Smooth muscle cell (in vitro differentiated cells): ENCODE results near the gene ERBB4. TPM values are rescaled to one million over a fixed set of nuclear protein-coding genes. Genes with fewer than 3 reads are reported as not detected.

ENCODE experiments used
- DNase-seq: peaks from one replicate; lab custom pipeline; 2025; ENCODE audit not compliant: unreplicated experiment; lab: John Stamatoyannopoulos, UW
- H2AFZ ChIP-seq: fragments of 200-600 bp; sonication (generic); 2 replicates; pipeline ENCODE4 v1.6.0; 2016; ENCODE audit warnings: antibody characterized with exemption, low read depth, mild to moderate bottlenecking
- H3F3A ChIP-seq: fragments of 200-600 bp; sonication (generic); 2 replicates; pipeline ENCODE4 v1.6.0; 2017; ENCODE audit warnings: antibody characterized with exemption, low read depth
- H3K27ac ChIP-seq: fragments of 200-600 bp; sonication (generic); 2 replicates; pipeline ENCODE4 v1.5.1; 2016; ENCODE audit warnings: low read depth, mild to moderate bottlenecking
- H3K27me3 ChIP-seq: fragments of 200-600 bp; sonication (generic); 2 replicates; pipeline ENCODE4 v1.6.1; 2016; ENCODE audit warnings: low read depth, mild to moderate bottlenecking
- H3K36me3 ChIP-seq: fragments of 200-600 bp; sonication (generic); 2 replicates; pipeline ENCODE4 v1.5.1; 2016; ENCODE audit warnings: low read depth
- H3K4me1 ChIP-seq: fragments of 200-600 bp; sonication (generic); 2 replicates; pipeline ENCODE4 v1.5.1; 2016; ENCODE audit warnings: low read depth
- H3K4me2 ChIP-seq: fragments of 200-600 bp; sonication (generic); 2 replicates; pipeline ENCODE4 v1.6.0; 2016; ENCODE audit warnings: mild to moderate bottlenecking
- H3K4me3 ChIP-seq: fragments of 200-600 bp; sonication (generic); 2 replicates; pipeline ENCODE4 v1.5.1; 2016; ENCODE audit warnings: mild to moderate bottlenecking
- H3K79me2 ChIP-seq: fragments of 200-600 bp; sonication (generic); 2 replicates; pipeline ENCODE4 v1.6.0; 2016; ENCODE audit warnings: low read depth, mild to moderate bottlenecking
- H3K9ac ChIP-seq: fragments of 200-600 bp; sonication (generic); 2 replicates; pipeline ENCODE4 v1.6.0; 2016; ENCODE audit warnings: low read depth
- H3K9me3 ChIP-seq: fragments of 200-600 bp; sonication (generic); replicated peaks from 2 replicates; pipeline ENCODE4 v1.5.1; 2016; ENCODE audit warnings: low read depth
- H4K20me1 ChIP-seq: fragments of 200-600 bp; sonication (generic); 2 replicates; pipeline ENCODE4 v1.6.0; 2016; ENCODE audit warnings: low read depth
- CTCF ChIP-seq: fragments of 200-600 bp; sonication (generic); IDR thresholded peaks from 2 replicates; pipeline ENCODE4 v1.5.1; 2017; ENCODE audit warnings: borderline replicate concordance, mild to moderate bottlenecking, antibody characterized with exemption; ENCODE audit not compliant: insufficient read depth, poor library complexity, severe bottlenecking
- WGBS: methylation state at CpG from one replicate; pipeline ENCODE4 v1.1.7; 2016; ENCODE audit warnings: low lambda C conversion rate; 5-methylcytosine and 5-hydroxymethylcytosine counted together
- polyA plus RNA-seq: library from polyadenylated mRNA; unstranded; fragments of >200 nt; fragmentation: Nextera tagmentation; extraction: Ambion mirVana; gene quantifications from 2 replicates; pipeline ENCODE4 v1.2.1, GENCODE V29; 2016
- total RNA-seq: library from RNA; depleted of rRNA; stranded (reverse); fragments of >200 nt; gene quantifications from 2 replicates; pipeline ENCODE4 v1.2.3, GENCODE V29; 2014

Gene ERBB4
- total and polyA plus RNA-seq, 2 experiments from 2014 or later = 0.67 TPM; not detected in 1

DNA sequence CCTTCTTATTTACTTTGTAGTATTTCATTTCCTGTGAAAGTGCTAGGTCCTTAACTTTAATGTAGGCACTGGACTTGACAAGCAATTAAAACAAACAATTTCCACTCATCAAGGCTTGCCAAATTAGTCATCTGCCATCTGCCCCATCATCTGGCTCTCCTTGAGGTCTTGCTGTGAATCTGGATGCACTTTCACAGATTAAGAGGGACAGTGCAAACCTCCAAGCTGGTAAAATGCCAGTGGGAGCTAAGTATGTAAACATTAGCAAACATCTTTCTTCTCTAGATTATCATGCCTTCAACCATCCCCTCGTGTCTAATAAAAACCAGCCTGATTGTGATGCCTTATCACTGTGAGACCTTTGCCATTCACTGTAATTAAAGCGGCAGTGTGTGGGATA lies 402.9 kb downstream of the ERBB4 start:
- DNase-seq = no peak
- no peak overlapping the region for H3K4me3 ChIP-seq
- no peaks in the 10 kb centered on the region for H3K27me3 ChIP-seq
- H3K9ac ChIP-seq = no peak overlapping the region
- WGBS = 19% methylated on average over 2 of the region's 2 CpGs
- TF ChIP-seq CTCF = no peak
- no peaks in the 10 kb centered on the region for H3K9me3 ChIP-seq
- H2AFZ ChIP-seq = no peak overlapping the region
- no peaks in the 10 kb centered on the region for H3K36me3 ChIP-seq
- H3K27ac ChIP-seq = no peak overlapping the region
- H4K20me1 ChIP-seq = no peaks in the 10 kb centered on the region
- H3F3A ChIP-seq = no peaks in the 10 kb centered on the region
- no peaks in the 10 kb centered on the region for H3K4me1 ChIP-seq
- H3K79me2 ChIP-seq = no peaks in the 10 kb centered on the region
- no peak overlapping the region for H3K4me2 ChIP-seq

DNA sequence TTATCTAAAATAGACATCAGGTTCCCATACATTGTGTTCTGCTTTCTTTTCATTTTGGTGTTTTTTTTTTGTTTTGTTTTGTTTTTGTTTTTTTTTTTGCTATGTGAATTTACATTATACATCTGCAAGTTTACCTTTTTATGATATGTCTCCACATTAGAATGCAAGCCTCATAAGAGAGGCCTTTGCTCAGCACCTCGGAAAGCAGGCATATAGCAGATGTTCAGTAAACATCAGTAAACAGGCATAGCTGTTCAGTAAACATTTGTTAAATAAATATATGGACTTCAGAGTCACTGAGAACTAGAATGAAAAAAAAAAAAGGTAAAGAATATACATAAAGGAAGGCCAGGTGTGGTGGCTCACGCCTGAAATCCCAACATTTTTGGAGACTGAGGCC lies 405.3 kb downstream of the ERBB4 start:
- Histone ChIP-seq H3K27me3 (no peaks in the 10 kb centered on the region), H4K20me1 (no peaks in the 10 kb centered on the region), H3K4me3 (no peak overlapping the region), H3K9ac (no peak overlapping the region), H3K4me2 (no peak overlapping the region), H3K4me1 (no peaks in the 10 kb centered on the region), H3F3A (no peaks in the 10 kb centered on the region), H3K9me3 (no peaks in the 10 kb centered on the region), H3K36me3 (no peaks in the 10 kb centered on the region), H3K79me2 (no peaks in the 10 kb centered on the region), H2AFZ (no peak overlapping the region), H3K27ac (no peak overlapping the region)
- 95% methylated on average over 2 of the region's 2 CpGs for WGBS
- no peak for DNase-seq
- TF ChIP-seq CTCF = no peak

DNA sequence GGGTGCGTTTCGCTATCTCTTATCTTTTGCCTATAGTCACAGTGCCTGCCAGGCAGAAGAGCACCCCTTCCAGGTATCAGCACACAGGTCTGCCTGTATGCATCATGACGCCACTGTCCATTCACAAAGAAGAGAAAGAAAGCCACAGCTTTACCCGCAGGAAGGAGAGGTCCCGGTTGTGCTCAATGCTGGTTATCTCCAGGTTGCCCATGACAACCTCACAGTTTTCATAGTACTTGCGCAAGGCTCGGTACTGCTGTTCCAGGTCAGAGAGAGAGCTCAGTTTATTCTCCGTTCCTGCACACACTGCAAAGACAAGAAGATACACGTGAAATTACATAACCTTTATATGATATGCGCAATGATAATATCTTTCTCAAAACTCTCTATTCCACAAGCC lies 414.0 kb downstream of the ERBB4 start:
- no peaks in the 10 kb centered on the region for H3F3A ChIP-seq
- no peaks in the 10 kb centered on the region for H4K20me1 ChIP-seq
- WGBS = 68% methylated on average over 10 of the region's 10 CpGs
- H3K4me2 ChIP-seq = no peak overlapping the region
- no peak overlapping the region for H3K9ac ChIP-seq
- no peaks in the 10 kb centered on the region for H3K36me3 ChIP-seq
- no peak overlapping the region for H2AFZ ChIP-seq
- H3K27me3 ChIP-seq = no peaks in the 10 kb centered on the region
- no peak for DNase-seq
- no peaks in the 10 kb centered on the region for H3K4me1 ChIP-seq
- no peak overlapping the region for H3K27ac ChIP-seq
- no peak overlapping the region for H3K4me3 ChIP-seq
- no peaks in the 10 kb centered on the region for H3K9me3 ChIP-seq
- no peaks in the 10 kb centered on the region for H3K79me2 ChIP-seq
- no peak for TF ChIP-seq CTCF

DNA sequence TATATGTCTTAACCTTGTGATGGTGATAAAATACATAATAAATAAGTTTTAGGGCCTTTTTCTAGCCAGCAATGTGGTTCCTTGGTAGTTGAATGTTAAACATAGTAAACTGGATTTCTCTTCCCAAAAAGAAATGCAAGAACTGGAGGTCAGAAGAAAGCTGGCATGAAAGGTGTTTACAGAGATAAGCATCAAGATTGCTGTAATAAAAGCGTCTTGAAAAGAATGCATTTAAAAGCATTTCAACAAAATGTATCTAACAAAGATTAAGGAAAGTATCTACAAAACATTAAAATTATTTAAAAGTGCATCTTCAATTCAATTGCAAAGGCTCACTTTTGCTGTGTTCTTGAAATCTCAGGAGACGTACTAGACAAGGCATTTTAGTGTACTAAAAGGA lies 419.0 kb downstream of the ERBB4 start:
- Histone ChIP-seq H3K4me1 (no peaks in the 10 kb centered on the region), H4K20me1 (no peaks in the 10 kb centered on the region), H2AFZ (no peak overlapping the region), H3K4me2 (no peak overlapping the region), H3K79me2 (no peaks in the 10 kb centered on the region), H3F3A (no peaks in the 10 kb centered on the region), H3K27me3 (no peaks in the 10 kb centered on the region), H3K27ac (no peak overlapping the region), H3K36me3 (no peaks in the 10 kb centered on the region), H3K9ac (no peak overlapping the region), H3K4me3 (no peak overlapping the region), H3K9me3 (no peaks in the 10 kb centered on the region)
- TF ChIP-seq CTCF = no peak
- WGBS = 72% methylated on average over 2 of the region's 2 CpGs
- DNase-seq = no peak
